ENCODE measurements around the gene TNRC6B. TPM values are rescaled to one million over a fixed set of nuclear protein-coding genes. Genes with fewer than 3 reads are reported as not detected.

TNRC6B gene
- total RNA-seq, 4 donors from 2014 or later, result 32.6 to 37.1 (median 36.7) TPM

DNA sequence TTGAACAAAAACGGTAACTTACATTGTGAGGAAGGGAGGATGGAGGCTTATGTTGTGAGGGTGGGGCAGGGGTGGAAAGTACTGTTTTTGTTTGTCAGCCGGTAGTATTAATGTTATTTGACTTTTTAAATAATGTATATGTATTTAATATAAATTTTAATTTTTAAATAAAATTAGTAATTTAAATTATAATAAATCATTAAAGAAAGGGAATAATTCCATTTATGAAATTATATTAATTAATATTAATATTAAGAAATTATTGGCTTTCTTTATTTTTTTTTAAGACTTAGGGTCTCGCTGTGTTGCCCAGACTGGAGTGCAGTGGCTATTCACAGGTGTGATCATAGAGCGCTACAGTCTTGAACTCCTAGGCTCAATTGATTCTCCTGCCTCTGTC, 24.0 kb upstream of the TNRC6B start:
- TF ChIP-seq, protein P1, sequence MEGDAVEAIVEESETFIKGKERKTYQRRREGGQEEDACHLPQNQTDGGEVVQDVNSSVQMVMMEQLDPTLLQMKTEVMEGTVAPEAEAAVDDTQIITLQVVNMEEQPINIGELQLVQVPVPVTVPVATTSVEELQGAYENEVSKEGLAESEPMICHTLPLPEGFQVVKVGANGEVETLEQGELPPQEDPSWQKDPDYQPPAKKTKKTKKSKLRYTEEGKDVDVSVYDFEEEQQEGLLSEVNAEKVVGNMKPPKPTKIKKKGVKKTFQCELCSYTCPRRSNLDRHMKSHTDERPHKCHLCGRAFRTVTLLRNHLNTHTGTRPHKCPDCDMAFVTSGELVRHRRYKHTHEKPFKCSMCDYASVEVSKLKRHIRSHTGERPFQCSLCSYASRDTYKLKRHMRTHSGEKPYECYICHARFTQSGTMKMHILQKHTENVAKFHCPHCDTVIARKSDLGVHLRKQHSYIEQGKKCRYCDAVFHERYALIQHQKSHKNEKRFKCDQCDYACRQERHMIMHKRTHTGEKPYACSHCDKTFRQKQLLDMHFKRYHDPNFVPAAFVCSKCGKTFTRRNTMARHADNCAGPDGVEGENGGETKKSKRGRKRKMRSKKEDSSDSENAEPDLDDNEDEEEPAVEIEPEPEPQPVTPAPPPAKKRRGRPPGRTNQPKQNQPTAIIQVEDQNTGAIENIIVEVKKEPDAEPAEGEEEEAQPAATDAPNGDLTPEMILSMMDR (IDR thresholded peaks at IDR 0.05; ENCODE audit: low read depth), result no peak

DNA sequence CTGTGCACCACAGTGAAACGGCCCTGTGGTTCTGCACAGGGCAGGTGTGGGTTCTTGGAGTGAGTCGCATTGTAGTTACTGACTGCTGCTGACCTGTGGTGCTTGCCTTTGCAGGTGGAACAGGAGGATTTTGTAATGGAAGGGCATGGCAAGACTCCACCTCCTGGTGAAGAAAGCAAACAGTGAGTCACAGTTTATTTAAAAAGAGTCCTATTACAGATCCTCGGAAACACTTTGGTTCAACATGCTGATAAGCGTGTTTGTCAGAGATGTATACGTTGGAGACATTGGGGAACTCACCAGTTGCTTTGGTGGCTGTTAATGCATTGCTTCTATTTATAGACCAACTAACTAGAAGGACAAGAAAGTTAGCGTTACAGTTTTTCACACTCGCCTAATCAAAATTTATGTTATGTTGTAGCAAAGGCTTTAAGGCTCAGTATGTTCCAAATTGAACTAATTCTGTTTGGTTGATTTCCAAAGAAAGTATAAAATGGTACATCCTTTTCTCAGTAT, 21.7 kb upstream of the TNRC6B start:
- TF ChIP-seq, protein P1 (IDR thresholded peaks at IDR 0.05; ENCODE audit: low read depth), result no peak

GRCh38 chr22:40157330-40157945, 20.3 kb upstream of the TNRC6B start:
- TF ChIP-seq, protein P1 (IDR thresholded peaks at IDR 0.05; ENCODE audit: low read depth), result no peak

DNA sequence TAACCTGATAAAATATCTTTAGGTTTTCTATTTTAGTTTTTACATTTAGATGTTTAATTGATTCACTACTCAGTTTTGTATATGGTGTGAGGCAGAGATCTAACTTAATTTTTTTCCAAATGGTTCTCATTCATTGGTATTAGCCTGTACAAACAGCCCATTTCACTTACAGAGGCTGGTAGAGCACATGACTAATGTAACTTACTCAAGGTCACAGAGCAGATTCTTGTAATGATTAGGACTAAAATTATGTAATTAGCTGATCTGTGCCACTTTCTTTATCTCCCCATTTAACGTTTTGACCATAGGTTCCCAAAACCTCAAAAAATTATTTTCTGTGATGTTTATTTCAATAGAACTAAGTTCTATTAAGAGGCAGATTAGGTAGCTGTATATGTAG, 16.5 kb upstream of the TNRC6B start:
- TF ChIP-seq, protein P1 (IDR thresholded peaks at IDR 0.05; ENCODE audit: low read depth), result no peak

- TF ChIP-seq, protein P1 (IDR thresholded peaks at IDR 0.05; ENCODE audit: low read depth), result no peak
These were observed 2.0 kb upstream of the TNRC6B start for GRCh38 chr22:40175611-40176244.

GRCh38 chr22:40176921-40177737, 596 bp upstream of the TNRC6B start:
- TF ChIP-seq, protein P1 (IDR thresholded peaks at IDR 0.05; ENCODE audit: low read depth), result no peak
